GM21576 (cell line): Measurements from ENCODE around the gene CDH23.

Experiments
- ATAC-seq: cut with Tn5 transposase; IDR thresholded peaks from one replicate; pipeline ENCODE4 v1.9.1; 2021; ENCODE audit warnings: mild to moderate bottlenecking, moderate library complexity; ENCODE audit not compliant: unreplicated experiment

CDH23 gene

DNA sequence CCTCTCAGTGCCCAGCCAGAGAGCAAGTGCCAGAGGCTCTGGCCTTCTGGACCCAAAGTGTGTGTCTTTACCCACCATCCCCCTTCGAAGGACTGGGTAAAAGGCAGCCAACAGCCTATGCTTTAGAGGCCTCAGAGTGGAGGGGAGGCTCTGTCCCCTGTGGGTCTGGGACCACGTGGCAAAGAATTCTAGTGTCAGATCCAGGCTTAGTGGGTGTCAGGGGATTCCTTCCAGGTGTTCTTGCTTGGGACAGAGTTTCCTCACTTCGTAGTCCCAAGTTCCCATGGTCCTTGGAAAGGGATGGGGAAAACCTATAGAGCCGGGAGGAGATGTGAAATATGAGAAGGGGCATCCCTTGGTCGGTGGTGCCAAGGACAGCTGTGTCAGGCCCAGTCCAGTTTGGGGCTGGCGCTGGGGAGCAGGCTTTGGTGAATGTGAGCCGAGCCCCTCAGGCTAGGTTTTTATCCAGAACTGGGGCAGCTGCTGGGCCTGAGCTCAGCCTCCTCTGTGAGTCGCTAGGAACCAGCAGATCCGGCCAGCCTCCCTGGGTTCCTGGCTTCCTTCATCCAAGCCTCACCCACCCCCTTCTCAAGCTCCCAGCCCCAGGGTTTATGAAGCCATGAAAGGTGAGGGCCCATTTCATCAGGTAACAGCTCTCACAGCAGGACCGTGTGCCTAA lies 251.7 kb downstream of the CDH23 start:
- no peak for ATAC-seq

DNA sequence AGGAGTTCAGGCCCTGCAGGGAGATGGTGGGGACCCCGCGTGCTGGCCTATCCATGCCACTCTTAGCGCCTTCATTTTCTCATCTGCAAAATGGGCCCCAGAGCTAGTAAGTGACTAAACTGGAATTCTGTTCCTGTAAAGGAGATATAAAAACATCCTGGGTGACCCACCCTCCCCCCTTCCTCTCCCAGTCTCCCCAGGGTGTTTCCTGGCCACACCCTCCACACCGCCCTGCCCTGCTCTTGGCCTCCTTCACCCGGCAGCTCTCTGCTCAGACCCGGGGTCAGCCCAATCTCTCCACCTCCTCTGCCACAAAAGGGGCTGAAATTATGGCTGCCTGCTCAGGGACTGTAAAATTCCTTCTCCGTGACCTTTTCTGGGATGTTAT lies 252.2 kb downstream of the CDH23 start:
- no peak for ATAC-seq

GRCh38 chr10:71649631-71650030 lies 252.9 kb downstream of the CDH23 start:
- no peak for ATAC-seq

DNA sequence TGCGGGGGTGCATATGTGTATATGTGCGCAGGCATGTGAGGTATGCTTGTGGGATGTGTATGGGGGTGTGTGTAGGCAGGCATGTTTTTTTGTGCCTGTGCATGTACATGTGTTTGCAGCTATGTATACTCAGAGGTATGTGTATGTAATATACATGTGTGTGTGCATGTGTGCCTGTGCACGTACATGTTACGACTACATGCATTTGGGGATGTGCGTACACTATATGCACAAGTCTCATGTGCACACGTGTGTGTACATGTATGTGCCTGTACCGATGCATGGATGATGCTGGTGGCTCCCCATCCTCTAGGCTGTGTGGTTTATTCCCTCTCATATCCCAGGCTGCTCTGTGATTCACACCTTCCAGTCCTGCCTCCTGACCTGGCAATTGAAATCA lies 253.7 kb downstream of the CDH23 start:
- ATAC-seq = no peak

- ATAC-seq = no peak
Measured at GRCh38 chr10:71651428-71651827, 254.7 kb downstream of the CDH23 start.

DNA sequence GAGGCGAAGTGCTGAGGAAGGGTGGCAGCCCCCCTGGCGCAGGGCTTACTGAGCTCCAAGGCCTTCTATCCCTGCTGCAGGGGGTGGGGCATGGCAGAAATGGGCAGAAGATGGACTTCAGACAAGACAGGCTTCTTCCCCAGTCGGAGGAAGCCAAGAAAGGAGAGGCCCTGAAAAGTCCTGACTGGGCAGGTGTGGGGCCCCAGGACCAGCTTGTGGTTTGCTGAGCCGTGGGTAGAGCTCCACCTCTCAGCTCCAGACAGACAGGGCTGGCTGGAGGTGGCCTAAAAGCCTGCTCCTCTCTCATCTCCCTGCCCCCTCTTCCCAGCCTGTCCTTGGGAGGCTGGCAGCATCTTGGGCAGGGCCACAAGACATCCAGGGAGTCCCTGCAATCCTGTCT lies 255.2 kb downstream of the CDH23 start:
- ATAC-seq = no peak

GRCh38 chr10:71653044-71653443 lies 256.3 kb downstream of the CDH23 start:
- ATAC-seq = no peak

DNA sequence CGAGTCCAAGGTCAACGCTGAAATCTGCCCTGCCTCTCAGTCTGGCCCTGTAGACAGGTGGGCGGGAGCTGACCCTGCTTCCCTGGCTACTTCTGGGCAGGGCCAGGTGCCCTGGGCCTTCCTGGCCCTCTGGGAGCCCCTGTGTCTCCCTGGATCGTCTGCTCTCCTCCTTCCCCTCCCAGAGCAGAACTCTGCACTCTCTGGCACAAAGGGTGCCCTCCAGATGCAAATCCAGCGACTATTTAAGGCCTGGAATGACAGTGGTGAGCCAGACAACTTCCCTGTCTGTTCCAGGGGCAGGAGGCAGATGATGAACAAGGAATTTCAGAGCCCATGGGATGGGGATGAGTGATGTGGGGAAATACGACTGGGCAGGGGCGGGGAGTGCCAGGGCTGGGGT lies 259.5 kb downstream of the CDH23 start:
- no peak for ATAC-seq

- no peak for ATAC-seq
Measured at GRCh38 chr10:71657604-71658466, 261.1 kb downstream of the CDH23 start.

- no peak for ATAC-seq
Measured at GRCh38 chr10:71658467-71658745, 261.7 kb downstream of the CDH23 start.

DNA sequence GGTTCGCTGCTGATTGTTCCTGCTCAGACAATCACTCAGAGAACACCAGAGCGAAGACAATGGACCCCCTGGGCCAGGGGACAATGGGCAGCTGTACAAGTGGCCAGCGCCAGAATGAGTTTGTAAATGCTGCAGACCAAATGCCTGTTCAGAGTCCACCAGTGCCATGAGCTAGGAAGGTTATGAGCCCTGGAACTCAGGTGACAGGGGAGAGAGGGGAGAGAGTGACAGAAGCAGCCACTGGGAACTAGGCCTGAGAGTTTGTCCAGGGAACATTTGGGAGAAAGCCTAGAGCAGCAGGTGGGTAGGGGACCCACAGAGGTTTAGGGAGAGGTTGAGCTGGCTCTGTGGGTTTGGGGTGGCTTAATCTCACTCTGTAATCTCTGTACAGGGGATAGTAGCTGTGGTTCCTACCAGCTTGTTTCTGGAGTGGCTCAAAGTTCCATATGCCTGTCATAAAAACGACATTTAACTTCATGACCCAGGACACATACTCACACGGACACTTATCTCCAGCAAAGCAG lies 262.5 kb downstream of the CDH23 start:
- no peak for ATAC-seq

DNA sequence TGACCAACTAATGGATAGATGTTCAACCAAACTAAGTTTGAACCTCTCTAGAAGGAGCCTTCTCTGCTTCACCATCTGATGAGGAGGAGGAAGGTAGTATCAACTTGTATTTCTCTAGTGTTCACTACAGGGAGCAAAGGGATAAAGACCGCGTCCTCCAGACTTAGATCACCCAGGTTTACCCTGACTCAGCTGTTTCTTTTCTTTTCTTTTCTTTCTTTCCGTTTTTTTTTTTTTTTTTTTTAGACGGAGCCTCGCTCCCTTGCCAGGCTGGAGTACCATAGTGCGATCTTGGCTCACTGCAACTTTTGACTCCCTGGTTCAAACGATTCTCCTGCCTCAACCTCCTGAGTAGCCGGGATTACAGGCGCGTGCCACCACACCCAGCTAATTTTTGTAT lies 263.0 kb downstream of the CDH23 start:
- ATAC-seq = no peak

GRCh38 chr10:71660313-71660712 lies 263.6 kb downstream of the CDH23 start:
- ATAC-seq = no peak

DNA sequence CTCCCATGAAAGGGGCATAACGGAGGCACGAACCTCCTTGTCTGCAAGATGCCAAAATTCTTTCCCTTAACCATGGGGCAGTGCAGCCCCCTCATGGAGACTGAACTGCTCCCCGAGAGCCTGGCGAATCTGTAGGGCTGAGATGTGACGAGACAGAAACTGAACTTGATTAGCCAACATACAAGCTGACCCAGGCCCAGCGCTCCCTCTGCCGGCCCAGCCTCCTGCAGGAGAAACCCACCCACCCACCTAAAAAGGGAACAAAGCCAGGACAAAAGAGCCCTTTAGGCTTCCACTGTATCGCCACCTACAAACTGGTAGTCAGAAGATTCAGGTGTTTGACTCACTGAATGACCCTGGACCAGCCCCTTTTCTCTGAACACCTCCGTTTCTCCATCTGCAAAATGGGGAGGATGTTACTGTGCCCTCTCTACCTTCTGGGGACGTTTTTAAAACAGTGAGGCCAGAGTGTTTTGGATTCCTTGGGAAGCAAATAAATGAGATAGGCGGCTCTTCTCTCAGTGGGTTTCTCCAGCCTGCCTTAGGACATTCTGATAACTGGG lies 264.4 kb downstream of the CDH23 start:
- ATAC-seq = no peak

GRCh38 chr10:71661779-71662336 lies 265.1 kb downstream of the CDH23 start:
- ATAC-seq = no peak

GRCh38 chr10:71663311-71663710 lies 266.6 kb downstream of the CDH23 start:
- ATAC-seq = no peak

GRCh38 chr10:71664585-71664984 lies 267.9 kb downstream of the CDH23 start:
- no peak for ATAC-seq

- no peak for ATAC-seq
Measured at GRCh38 chr10:71665456-71665855, 268.7 kb downstream of the CDH23 start.

GRCh38 chr10:71666639-71667386 lies 270.1 kb downstream of the CDH23 start:
- ATAC-seq = no peak

GRCh38 chr10:71667387-71667752 lies 270.6 kb downstream of the CDH23 start:
- no peak for ATAC-seq
